HEK293 (cell line): ENCODE results near the gene ITGA2.

Experiments
- BCL11A ChIP-seq: fragments of 450-650 bp; formaldehyde crosslinking; IDR thresholded peaks from 2 replicates; pipeline ENCODE4 v1.5.1; 2016; ENCODE audit warnings: low read depth, missing biosample characterization, missing genetic modification characterization
- REST ChIP-seq: fragments of 450-650 bp; formaldehyde crosslinking; IDR thresholded peaks from 2 replicates; pipeline ENCODE4 v1.5.1; 2016; ENCODE audit warnings: missing biosample characterization, missing genetic modification characterization
- TSHZ1 ChIP-seq: fragments of 450-650 bp; formaldehyde crosslinking; IDR thresholded peaks from 2 replicates; pipeline ENCODE4 v1.5.1; 2016; ENCODE audit warnings: missing biosample characterization, missing genetic modification characterization, borderline replicate concordance
- ZFHX2 ChIP-seq: fragments of 450-650 bp; formaldehyde crosslinking; conservative IDR thresholded peaks from 2 replicates; pipeline ENCODE4 v1.5.1; 2016; ENCODE audit warnings: missing biosample characterization, missing genetic modification characterization
- ZNF112 ChIP-seq: fragments of 450-650 bp; formaldehyde crosslinking; IDR thresholded peaks from 2 replicates; pipeline ENCODE4 v1.5.0; 2017; ENCODE audit warnings: missing biosample characterization, missing genetic modification characterization
- ZNF248 ChIP-seq: fragments of 450-650 bp; formaldehyde crosslinking; IDR thresholded peaks from 2 replicates; pipeline ENCODE4 v1.5.1; 2017; ENCODE audit warnings: missing biosample characterization, missing genetic modification characterization
- ZNF394 ChIP-seq: fragments of 450-650 bp; formaldehyde crosslinking; IDR thresholded peaks from 2 replicates; pipeline ENCODE4 v1.5.1; 2016; ENCODE audit warnings: missing biosample characterization, missing genetic modification characterization, mild to moderate bottlenecking, moderate library complexity, borderline replicate concordance
- ZNF518A ChIP-seq: fragments of 450-650 bp; formaldehyde crosslinking; conservative IDR thresholded peaks from 2 replicates; pipeline ENCODE4 v1.5.1; 2016; ENCODE audit warnings: low read depth, missing biosample characterization, missing genetic modification characterization
- ZNF549 ChIP-seq: fragments of 450-650 bp; IDR thresholded peaks from 2 replicates; pipeline ENCODE4 v1.5.1; 2018; ENCODE audit warnings: missing biosample characterization, missing genetic modification characterization, mild to moderate bottlenecking, inconsistent platforms, moderate library complexity
- ZNF621 ChIP-seq: fragments of 450-650 bp; formaldehyde crosslinking; IDR thresholded peaks from 2 replicates; pipeline ENCODE4 v1.5.1; 2017; ENCODE audit warnings: missing biosample characterization, missing genetic modification characterization
- ZNF626 ChIP-seq: fragments of 450-650 bp; sonication (Bioruptor Pico); formaldehyde crosslinking; IDR thresholded peaks from 2 replicates; pipeline ENCODE4 v1.5.1; 2018; ENCODE audit warnings: missing biosample characterization, missing genetic modification characterization, inconsistent platforms
- ZNF658 ChIP-seq: fragments of 450-650 bp; formaldehyde crosslinking; IDR thresholded peaks from 2 replicates; pipeline ENCODE4; 2016; ENCODE audit warnings: missing biosample characterization, missing genetic modification characterization
- ZNF776 ChIP-seq: fragments of 450-650 bp; formaldehyde crosslinking; IDR thresholded peaks from 2 replicates; pipeline ENCODE4 v1.5.0; 2017; ENCODE audit warnings: missing biosample characterization, missing genetic modification characterization, borderline replicate concordance
- ZSCAN5A ChIP-seq: fragments of 450-650 bp; formaldehyde crosslinking; IDR thresholded peaks from 2 replicates; pipeline ENCODE4 v1.5.1; 2016; ENCODE audit warnings: missing biosample characterization, missing genetic modification characterization

ITGA2 gene

GRCh38 chr5:53031695-53032096 is 42.5 kb downstream of the ITGA2 start (continued):
- TF ChIP-seq TSHZ1 (tag by site-specific recombination) = no peak
- no peak for TF ChIP-seq ZNF549 (tag by site-specific recombination)
- no peak for TF ChIP-seq ZNF626 (tag by site-specific recombination)
- no peak for TF ChIP-seq ZNF112 (tag by site-specific recombination)
- no peak for TF ChIP-seq ZNF776
- no peak for TF ChIP-seq ZSCAN5A (tag by site-specific recombination)
- TF ChIP-seq ZNF621 (tag by site-specific recombination) = no peak
- no peak for TF ChIP-seq ZNF518A
- no peak for TF ChIP-seq ZNF248 (tag by site-specific recombination)
- TF ChIP-seq ZNF394 = peak; percentile 45; the same call in 1 of the 2 replicates
- peak; percentile 37 for TF ChIP-seq ZFHX2 (tag by site-specific recombination)
- TF ChIP-seq ZNF658 (tag by site-specific recombination) = no peak
- no peak for TF ChIP-seq REST (tag by site-specific recombination)
- TF ChIP-seq BCL11A (tag by site-specific recombination) = no peak
